HEK293 (cell line): ENCODE results near the gene PCMT1.

Experiments used
- CTCF ChIP-seq: fragments of 450-650 bp; formaldehyde crosslinking; IDR thresholded peaks from 2 replicates; pipeline ENCODE4 v1.5.1; 2016; ENCODE audit warnings: missing biosample characterization, missing genetic modification characterization
- EGR2 ChIP-seq: fragments of 450-650 bp; formaldehyde crosslinking; IDR thresholded peaks from 2 replicates; pipeline ENCODE4 v1.5.1; 2016; ENCODE audit warnings: low read depth, missing biosample characterization, missing genetic modification characterization
- HOXA7 ChIP-seq: sonication (generic); formaldehyde crosslinking; IDR thresholded peaks from 2 replicates; pipeline ENCODE4 v1.8.1; 2022; ENCODE audit warnings: missing genetic modification reagents, borderline replicate concordance
- KLF8 ChIP-seq: fragments of 450-650 bp; formaldehyde crosslinking; IDR thresholded peaks from 2 replicates; pipeline ENCODE4 v1.5.1; 2016; ENCODE audit warnings: missing biosample characterization, missing genetic modification characterization
- PRDM6 ChIP-seq: fragments of 450-650 bp; formaldehyde crosslinking; IDR thresholded peaks from 2 replicates; pipeline ENCODE4 v1.5.1; 2017; ENCODE audit warnings: missing biosample characterization, missing genetic modification characterization
- ZBTB11 ChIP-seq: fragments of 450-650 bp; formaldehyde crosslinking; conservative IDR thresholded peaks from 2 replicates; pipeline ENCODE4 v1.5.1; 2016; ENCODE audit warnings: low read depth, missing biosample characterization, missing genetic modification characterization
- ZBTB20 ChIP-seq: fragments of 450-650 bp; formaldehyde crosslinking; IDR thresholded peaks from 2 replicates; pipeline ENCODE4 v1.5.1; 2016; ENCODE audit warnings: missing biosample characterization, missing genetic modification characterization
- ZBTB21 ChIP-seq: fragments of 450-650 bp; formaldehyde crosslinking; IDR thresholded peaks from 2 replicates; pipeline ENCODE4 v1.5.1; 2017; ENCODE audit warnings: missing biosample characterization, missing genetic modification characterization
- ZBTB8A ChIP-seq: fragments of 450-650 bp; formaldehyde crosslinking; IDR thresholded peaks from 2 replicates; pipeline ENCODE4 v1.5.1; 2016; ENCODE audit warnings: missing biosample characterization, missing genetic modification characterization
- ZNF155 ChIP-seq: fragments of 450-650 bp; formaldehyde crosslinking; IDR thresholded peaks from 2 replicates; pipeline ENCODE4 v1.5.1; 2016; ENCODE audit warnings: missing biosample characterization, missing genetic modification characterization
- ZNF24 ChIP-seq: fragments of 450-650 bp; formaldehyde crosslinking; IDR thresholded peaks from 2 replicates; pipeline ENCODE4 v1.5.1; 2016; ENCODE audit warnings: missing biosample characterization, missing genetic modification characterization
- ZNF398 ChIP-seq: fragments of 450-650 bp; formaldehyde crosslinking; IDR thresholded peaks from 2 replicates; pipeline ENCODE4 v1.5.1; 2017; ENCODE audit warnings: missing biosample characterization, missing genetic modification characterization
- ZNF449 ChIP-seq: fragments of 450-650 bp; formaldehyde crosslinking; IDR thresholded peaks from 2 replicates; pipeline ENCODE4 v1.5.1; 2017; ENCODE audit warnings: missing biosample characterization, mild to moderate bottlenecking, missing genetic modification characterization, moderate library complexity
- ZNF488 ChIP-seq: fragments of 450-650 bp; formaldehyde crosslinking; IDR thresholded peaks from 2 replicates; pipeline ENCODE4 v1.5.1; 2016; ENCODE audit warnings: missing biosample characterization, missing genetic modification characterization
- ZNF514 ChIP-seq: fragments of 450-650 bp; formaldehyde crosslinking; IDR thresholded peaks from 2 replicates; pipeline ENCODE4 v1.5.1; 2016; ENCODE audit warnings: missing biosample characterization, missing genetic modification characterization
- ZNF518A ChIP-seq: fragments of 450-650 bp; formaldehyde crosslinking; conservative IDR thresholded peaks from 2 replicates; pipeline ENCODE4 v1.5.1; 2016; ENCODE audit warnings: low read depth, missing biosample characterization, missing genetic modification characterization
- ZNF629 ChIP-seq: fragments of 450-650 bp; formaldehyde crosslinking; IDR thresholded peaks from 2 replicates; pipeline ENCODE4 v1.5.1; 2017; ENCODE audit warnings: missing biosample characterization, missing genetic modification characterization
- ZNF677 ChIP-seq: fragments of 450-650 bp; IDR thresholded peaks from 2 replicates; pipeline ENCODE4 v1.5.0; 2018; ENCODE audit warnings: missing biosample characterization, mild to moderate bottlenecking, missing genetic modification characterization, moderate library complexity
- ZNF701 ChIP-seq: fragments of 450-650 bp; formaldehyde crosslinking; IDR thresholded peaks from 2 replicates; pipeline ENCODE4 v1.5.1; 2016; ENCODE audit warnings: missing biosample characterization, missing genetic modification characterization
- ZNF792 ChIP-seq: fragments of 450-650 bp; formaldehyde crosslinking; IDR thresholded peaks from 2 replicates; pipeline ENCODE4 v1.5.1; 2016; ENCODE audit warnings: missing biosample characterization, missing genetic modification characterization
- ZSCAN16 ChIP-seq: fragments of 450-650 bp; formaldehyde crosslinking; IDR thresholded peaks from 2 replicates; pipeline ENCODE4 v1.5.1; 2016; ENCODE audit warnings: missing biosample characterization, missing genetic modification characterization
- ZSCAN30 ChIP-seq: fragments of 450-650 bp; IDR thresholded peaks from 2 replicates; pipeline ENCODE4 v1.5.1; 2018; ENCODE audit warnings: missing biosample characterization, mild to moderate bottlenecking, missing genetic modification characterization, moderate library complexity

Gene PCMT1

GRCh38 chr6:149746147-149746946, 3.2 kb upstream of the PCMT1 start, which contains the start of gene NUP43 (continued):
- peak; percentile 32; the same call in 1 of the 2 replicates for TF ChIP-seq ZBTB20
- TF ChIP-seq EGR2 (tag by site-specific recombination): 0 out of 2 replicates have a peak, but pooled peaks have one; percentile 44
- no peak for TF ChIP-seq ZNF155 (tag by site-specific recombination)
- no peak for TF ChIP-seq PRDM6 (tag by site-specific recombination)
- peak; percentile 48; the same call in 1 of the 2 replicates for TF ChIP-seq ZBTB8A
- no peak for TF ChIP-seq ZBTB21 (tag by site-specific recombination)
- TF ChIP-seq ZSCAN16: no peak
- TF ChIP-seq ZNF24 (tag by site-specific recombination): 0 out of 2 replicates have a peak, but pooled peaks have one; percentile 56
- TF ChIP-seq ZNF514 (tag by site-specific recombination): no peak
- peak; percentile 61 for TF ChIP-seq ZNF629 (tag by site-specific recombination)
- TF ChIP-seq ZNF398 (tag by site-specific recombination): no peak
- TF ChIP-seq CTCF: peak; percentile 85
- peak; percentile 64 for TF ChIP-seq ZNF518A
- TF ChIP-seq HOXA7 (CRISPR knock-in tag): no peak
- no peak for TF ChIP-seq ZNF488
- peak; percentile 51; the same call in 1 of the 2 replicates for TF ChIP-seq ZSCAN30 (tag by site-specific recombination)
- peak; percentile 51; the same call in 1 of the 2 replicates for TF ChIP-seq KLF8
- TF ChIP-seq ZNF449 (tag by site-specific recombination): no peak
- no peak for TF ChIP-seq ZNF701 (tag by site-specific recombination)
- TF ChIP-seq ZNF677: no peak
- no peak for TF ChIP-seq ZNF792 (tag by site-specific recombination)
- TF ChIP-seq ZBTB11 (tag by site-specific recombination): peak; percentile 41; the same call in 1 of the 2 replicates
